GM23338 (cell line): Measurements from ENCODE around the gene FUT1. TPM values are rescaled to one million over a fixed set of nuclear protein-coding genes. Genes with fewer than 3 reads are reported as not detected.

Source experiments
- ATAC-seq: fragments of 200-7000 bp; cut with Tn5 transposase; 3 replicates; pipeline ENCODE4 v1.9.1; 2020
- DNase-seq: peaks from one replicate; pipeline ENCODE4 v3.0.0-alpha.2; 2015; ENCODE audit warnings: low spot score
- H2AFZ ChIP-seq: fragments of 200-600 bp; sonication (generic); 2 replicates; pipeline ENCODE4 v1.8.0; 2016; ENCODE audit warnings: antibody characterized with exemption, mild to moderate bottlenecking, moderate library complexity
- H3F3A ChIP-seq: fragments of 200-600 bp; sonication (generic); replicated peaks from 2 replicates; pipeline ENCODE4 v1.8.0; 2017; ENCODE audit warnings: antibody characterized with exemption, mixed run types, low read depth
- H3K27ac ChIP-seq: fragments of 200-600 bp; sonication (generic); 2 replicates; pipeline ENCODE4 v1.6.1; 2016; ENCODE audit warnings: low read depth
- H3K27me3 ChIP-seq: fragments of 200-600 bp; sonication (generic); 2 replicates; pipeline ENCODE4 v1.8.0; 2016; ENCODE audit warnings: mild to moderate bottlenecking, mixed run types, moderate library complexity; ENCODE audit not compliant: insufficient read depth
- H3K36me3 ChIP-seq: fragments of 200-600 bp; sonication (generic); 2 replicates; pipeline ENCODE4 v1.8.0; 2016; ENCODE audit warnings: mild to moderate bottlenecking; ENCODE audit not compliant: insufficient read depth
- H3K4me1 ChIP-seq: fragments of 200-600 bp; sonication (generic); 2 replicates; pipeline ENCODE4 v1.8.0; 2016; ENCODE audit warnings: mild to moderate bottlenecking, moderate library complexity; ENCODE audit not compliant: insufficient read depth
- H3K4me2 ChIP-seq: fragments of 200-600 bp; sonication (generic); 2 replicates; pipeline ENCODE4 v1.7.1; 2017; ENCODE audit warnings: mixed run types
- H3K4me3 ChIP-seq: fragments of 200-600 bp; sonication (generic); 2 replicates; pipeline ENCODE4 v1.6.1; 2016; ENCODE audit warnings: mixed run types
- H3K79me2 ChIP-seq: fragments of 200-600 bp; sonication (generic); replicated peaks from 2 replicates; pipeline ENCODE4 v1.8.0; 2017; ENCODE audit warnings: mild to moderate bottlenecking; ENCODE audit not compliant: insufficient read depth
- H3K9me2 ChIP-seq: fragments of 200-600 bp; sonication (generic); 2 replicates; pipeline ENCODE4 v1.8.0; 2017; ENCODE audit not compliant: insufficient read depth
- H4K20me1 ChIP-seq: fragments of 200-600 bp; sonication (generic); replicated peaks from 2 replicates; pipeline ENCODE4 v1.8.0; 2017; ENCODE audit warnings: mild to moderate bottlenecking; ENCODE audit not compliant: insufficient read depth
- H3K27ac Mint-ChIP-seq: 2 replicates; pipeline ENCODE4 v1.8.0; 2020; ENCODE audit warnings: inconsistent platforms, mild to moderate bottlenecking, moderate library complexity, mixed read lengths
- H3K27me3 Mint-ChIP-seq: 3 replicates; pipeline ENCODE4 v1.8.0; 2022; ENCODE audit warnings: low read depth, mild to moderate bottlenecking, moderate library complexity, mixed read lengths, inconsistent platforms; ENCODE audit not compliant: insufficient read depth, poor library complexity
- H3K36me3 Mint-ChIP-seq: 3 replicates; pipeline ENCODE4 v1.8.0; 2021; ENCODE audit warnings: low read depth, mild to moderate bottlenecking, inconsistent platforms, moderate library complexity, mixed read lengths
- H3K4me1 Mint-ChIP-seq: 3 replicates; pipeline ENCODE4 v1.8.0; 2020; ENCODE audit warnings: mild to moderate bottlenecking, inconsistent platforms, mixed read lengths
- H3K4me3 Mint-ChIP-seq: 3 replicates; pipeline ENCODE4 v1.8.0; 2021; ENCODE audit warnings: moderate library complexity, mild to moderate bottlenecking, inconsistent platforms, mixed read lengths
- H3K9me3 Mint-ChIP-seq: 3 replicates; pipeline ENCODE4 v1.8.0; 2020; ENCODE audit warnings: moderate library complexity, mild to moderate bottlenecking, inconsistent platforms, mixed read lengths
- CREB1 ChIP-seq: fragments of 250-450 bp; sonication (Bioruptor Pico); IDR thresholded peaks from 2 replicates; pipeline ENCODE4 v1.5.0; 2020; ENCODE audit warnings: low read depth, mild to moderate bottlenecking, moderate library complexity
- EZH2 ChIP-seq: fragments of 200-600 bp; sonication (generic); IDR thresholded peaks from one replicate; pipeline ENCODE4 v1.8.0; 2017; ENCODE audit warnings: antibody characterized with exemption, mild to moderate bottlenecking, low read depth; ENCODE audit not compliant: unreplicated experiment
- POLR2AphosphoS5 ChIP-seq: IDR thresholded peaks from 2 replicates; pipeline ENCODE4 v1.6.1; 2016; ENCODE audit warnings: antibody characterized with exemption, low read depth
- STAT1 ChIP-seq: IDR thresholded peaks from one replicate; pipeline ENCODE4 v1.6.1; 2016; ENCODE audit warnings: antibody characterized with exemption; ENCODE audit not compliant: unreplicated experiment
- ZNF331 ChIP-seq: fragments of 250-450 bp; sonication (Bioruptor Pico); IDR thresholded peaks from 2 replicates; pipeline ENCODE4 v1.5.0; 2020; ENCODE audit warnings: low read depth, mild to moderate bottlenecking, moderate library complexity
- polyA plus RNA-seq: library from polyadenylated mRNA; unstranded; fragments of >200 nt; fragmentation: Nextera tagmentation; extraction: Ambion mirVana; gene quantifications from 2 replicates; pipeline ENCODE4 v1.2.1, GENCODE V29; 2016
- total RNA-seq: library from RNA; depleted of rRNA; stranded (reverse); fragments of >200 nt; shearing (Covaris generic); gene quantifications from 2 replicates; pipeline ENCODE4 v1.2.3, GENCODE V29; 2014
- TF ChIP-seq, protein P1 (sequence below): fragments of 250-450 bp; sonication (Bioruptor Pico); IDR thresholded peaks from 2 replicates; pipeline ENCODE4 v1.5.0; 2020; ENCODE audit warnings: mild to moderate bottlenecking, moderate library complexity
- TF ChIP-seq, protein P2 (sequence below): IDR thresholded peaks from 2 replicates; pipeline ENCODE4 v1.6.1; 2016; ENCODE audit warnings: antibody characterized with exemption

The FUT1 gene
- total and polyA plus RNA-seq, 2 experiments from 2014 or later, result 4.4 to 20.8 TPM

DNA sequence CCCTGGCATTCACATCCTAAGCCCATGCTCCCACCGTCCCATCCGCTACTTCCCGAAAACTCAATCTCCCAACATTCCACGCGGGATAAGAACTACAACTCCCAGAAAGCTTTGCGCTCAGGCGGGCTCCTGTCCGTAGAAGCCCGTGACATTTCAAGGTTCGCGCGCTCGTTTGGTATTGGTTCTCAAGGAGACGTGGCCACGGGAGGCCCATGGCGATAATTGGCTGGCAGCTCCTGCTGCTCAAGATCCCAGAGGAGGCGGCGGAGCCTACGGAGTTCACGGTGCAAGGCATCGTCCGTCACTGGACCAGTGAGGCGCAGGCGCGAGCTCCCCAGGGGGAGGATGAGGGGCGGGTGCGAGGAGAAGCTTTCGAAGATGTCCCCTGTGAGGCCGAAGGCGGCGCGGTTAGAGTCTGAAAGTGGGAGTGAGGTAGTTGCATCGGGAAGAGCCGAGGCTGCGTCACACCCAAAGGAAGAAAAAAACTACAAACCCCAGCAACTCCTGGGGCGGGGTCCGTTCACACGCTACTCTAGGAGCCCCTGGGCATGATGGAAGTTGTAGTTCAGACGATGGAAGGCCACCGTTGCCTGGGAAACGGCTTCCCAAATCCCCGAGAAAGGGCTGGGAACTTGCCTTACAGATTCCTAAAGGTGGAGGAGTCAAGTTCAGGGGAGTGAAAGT lies 31.7 kb downstream of the FUT1 start:
- Histone ChIP-seq H3F3A (peaks cover 4% of the 10 kb centered on the region; the same call in 1 of the 2 replicates), H4K20me1 (no peaks in the 10 kb centered on the region), H3K4me1 (peaks cover 29% of the 10 kb centered on the region), H3K27ac (no peak overlapping the region), H3K36me3 (no peaks in the 10 kb centered on the region), H3K79me2 (no peaks in the 10 kb centered on the region), H3K4me2 (peak overlapping the region; percentile 70), H3K9me2 (no peaks in the 10 kb centered on the region), H2AFZ (no peak overlapping the region), H3K27me3 (no peaks in the 10 kb centered on the region), H3K4me3 (peak overlapping the region; percentile 58)
- ATAC-seq (peak; percentile 82), DNase-seq (peak; percentile 100)
- Mint-ChIP-seq H3K27me3 (peaks cover 19% of the 10 kb centered on the region), H3K4me1 (peaks cover 36% of the 10 kb centered on the region), H3K27ac (peak overlapping the region; percentile 99), H3K4me3 (peak overlapping the region; percentile 99), H3K36me3 (no peaks in the 10 kb centered on the region; the same call in 2 of the 3 replicates), H3K9me3 (peaks cover 3% of the 10 kb centered on the region; the same call in 1 of the 3 replicates)
- TF ChIP-seq ZNF331 (no peak), EZH2 (no peak), POLR2AphosphoS5 (peak; percentile 50; the same call in 1 of the 2 replicates), CREB1 (CRISPR knock-in tag) (peak; percentile 72), STAT1 (no peak)
- TF ChIP-seq, protein P1, sequence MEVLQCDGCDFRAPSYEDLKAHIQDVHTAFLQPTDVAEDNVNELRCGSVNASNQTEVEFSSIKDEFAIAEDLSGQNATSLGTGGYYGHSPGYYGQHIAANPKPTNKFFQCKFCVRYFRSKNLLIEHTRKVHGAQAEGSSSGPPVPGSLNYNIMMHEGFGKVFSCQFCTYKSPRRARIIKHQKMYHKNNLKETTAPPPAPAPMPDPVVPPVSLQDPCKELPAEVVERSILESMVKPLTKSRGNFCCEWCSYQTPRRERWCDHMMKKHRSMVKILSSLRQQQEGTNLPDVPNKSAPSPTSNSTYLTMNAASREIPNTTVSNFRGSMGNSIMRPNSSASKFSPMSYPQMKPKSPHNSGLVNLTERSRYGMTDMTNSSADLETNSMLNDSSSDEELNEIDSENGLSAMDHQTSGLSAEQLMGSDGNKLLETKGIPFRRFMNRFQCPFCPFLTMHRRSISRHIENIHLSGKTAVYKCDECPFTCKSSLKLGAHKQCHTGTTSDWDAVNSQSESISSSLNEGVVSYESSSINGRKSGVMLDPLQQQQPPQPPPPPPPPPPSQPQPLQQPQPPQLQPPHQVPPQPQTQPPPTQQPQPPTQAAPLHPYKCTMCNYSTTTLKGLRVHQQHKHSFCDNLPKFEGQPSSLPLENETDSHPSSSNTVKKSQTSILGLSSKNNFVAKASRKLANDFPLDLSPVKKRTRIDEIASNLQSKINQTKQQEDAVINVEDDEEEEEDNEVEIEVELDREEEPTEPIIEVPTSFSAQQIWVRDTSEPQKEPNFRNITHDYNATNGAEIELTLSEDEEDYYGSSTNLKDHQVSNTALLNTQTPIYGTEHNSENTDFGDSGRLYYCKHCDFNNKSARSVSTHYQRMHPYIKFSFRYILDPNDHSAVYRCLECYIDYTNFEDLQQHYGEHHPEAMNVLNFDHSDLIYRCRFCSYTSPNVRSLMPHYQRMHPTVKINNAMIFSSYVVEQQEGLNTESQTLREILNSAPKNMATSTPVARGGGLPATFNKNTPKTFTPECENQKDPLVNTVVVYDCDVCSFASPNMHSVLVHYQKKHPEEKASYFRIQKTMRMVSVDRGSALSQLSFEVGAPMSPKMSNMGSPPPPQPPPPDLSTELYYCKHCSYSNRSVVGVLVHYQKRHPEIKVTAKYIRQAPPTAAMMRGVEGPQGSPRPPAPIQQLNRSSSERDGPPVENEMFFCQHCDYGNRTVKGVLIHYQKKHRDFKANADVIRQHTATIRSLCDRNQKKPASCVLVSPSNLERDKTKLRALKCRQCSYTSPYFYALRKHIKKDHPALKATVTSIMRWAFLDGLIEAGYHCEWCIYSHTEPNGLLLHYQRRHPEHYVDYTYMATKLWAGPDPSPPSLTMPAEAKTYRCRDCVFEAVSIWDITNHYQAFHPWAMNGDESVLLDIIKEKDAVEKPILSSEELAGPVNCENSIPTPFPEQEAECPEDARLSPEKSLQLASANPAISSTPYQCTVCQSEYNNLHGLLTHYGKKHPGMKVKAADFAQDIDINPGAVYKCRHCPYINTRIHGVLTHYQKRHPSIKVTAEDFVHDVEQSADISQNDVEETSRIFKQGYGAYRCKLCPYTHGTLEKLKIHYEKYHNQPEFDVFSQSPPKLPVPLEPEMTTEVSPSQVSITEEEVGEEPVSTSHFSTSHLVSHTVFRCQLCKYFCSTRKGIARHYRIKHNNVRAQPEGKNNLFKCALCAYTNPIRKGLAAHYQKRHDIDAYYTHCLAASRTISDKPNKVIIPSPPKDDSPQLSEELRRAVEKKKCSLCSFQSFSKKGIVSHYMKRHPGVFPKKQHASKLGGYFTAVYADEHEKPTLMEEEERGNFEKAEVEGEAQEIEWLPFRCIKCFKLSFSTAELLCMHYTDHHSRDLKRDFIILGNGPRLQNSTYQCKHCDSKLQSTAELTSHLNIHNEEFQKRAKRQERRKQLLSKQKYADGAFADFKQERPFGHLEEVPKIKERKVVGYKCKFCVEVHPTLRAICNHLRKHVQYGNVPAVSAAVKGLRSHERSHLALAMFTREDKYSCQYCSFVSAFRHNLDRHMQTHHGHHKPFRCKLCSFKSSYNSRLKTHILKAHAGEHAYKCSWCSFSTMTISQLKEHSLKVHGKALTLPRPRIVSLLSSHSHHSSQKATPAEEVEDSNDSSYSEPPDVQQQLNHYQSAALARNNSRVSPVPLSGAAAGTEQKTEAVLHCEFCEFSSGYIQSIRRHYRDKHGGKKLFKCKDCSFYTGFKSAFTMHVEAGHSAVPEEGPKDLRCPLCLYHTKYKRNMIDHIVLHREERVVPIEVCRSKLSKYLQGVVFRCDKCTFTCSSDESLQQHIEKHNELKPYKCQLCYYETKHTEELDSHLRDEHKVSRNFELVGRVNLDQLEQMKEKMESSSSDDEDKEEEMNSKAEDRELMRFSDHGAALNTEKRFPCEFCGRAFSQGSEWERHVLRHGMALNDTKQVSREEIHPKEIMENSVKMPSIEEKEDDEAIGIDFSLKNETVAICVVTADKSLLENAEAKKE (CRISPR knock-in tag), result no peak
- TF ChIP-seq, protein P2, sequence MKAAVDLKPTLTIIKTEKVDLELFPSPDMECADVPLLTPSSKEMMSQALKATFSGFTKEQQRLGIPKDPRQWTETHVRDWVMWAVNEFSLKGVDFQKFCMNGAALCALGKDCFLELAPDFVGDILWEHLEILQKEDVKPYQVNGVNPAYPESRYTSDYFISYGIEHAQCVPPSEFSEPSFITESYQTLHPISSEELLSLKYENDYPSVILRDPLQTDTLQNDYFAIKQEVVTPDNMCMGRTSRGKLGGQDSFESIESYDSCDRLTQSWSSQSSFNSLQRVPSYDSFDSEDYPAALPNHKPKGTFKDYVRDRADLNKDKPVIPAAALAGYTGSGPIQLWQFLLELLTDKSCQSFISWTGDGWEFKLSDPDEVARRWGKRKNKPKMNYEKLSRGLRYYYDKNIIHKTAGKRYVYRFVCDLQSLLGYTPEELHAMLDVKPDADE, result peak; percentile 95
